ENCODE measurements around the gene CPD.

CPD gene

DNA sequence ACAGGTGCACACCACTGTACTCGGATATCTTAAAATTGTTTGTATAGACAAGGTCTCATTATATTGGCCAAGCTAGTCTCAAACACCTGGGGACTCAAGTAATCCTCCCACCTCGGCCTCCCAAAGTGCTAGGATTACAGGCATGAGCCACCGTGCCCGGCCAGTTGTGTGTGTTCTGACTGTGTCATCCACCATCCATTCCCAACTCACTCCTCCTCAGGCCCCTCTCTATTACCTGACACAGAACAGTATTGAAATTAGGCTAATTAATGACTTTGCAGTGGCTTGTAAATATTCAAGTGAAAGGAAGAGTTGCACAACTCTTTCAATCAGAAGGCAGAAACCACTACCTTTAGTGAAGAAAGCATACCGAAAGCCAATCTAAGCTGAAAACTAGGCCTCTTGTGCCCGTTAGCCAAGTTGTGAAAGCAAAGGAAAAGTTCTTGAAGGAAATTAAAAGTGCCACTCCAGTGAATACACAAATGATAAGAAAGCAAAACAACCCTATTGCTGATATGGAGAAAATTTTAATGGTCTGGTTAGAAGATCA, 127.2 kb downstream of the CPD start:
- DNase-seq (ENCODE audit: low read depth) = no peak

GRCh38 chr17:30506481-30506880, 127.8 kb downstream of the CPD start:
- no peak for DNase-seq (ENCODE audit: low read depth)

GRCh38 chr17:30513346-30513745, 134.6 kb downstream of the CPD start:
- DNase-seq (ENCODE audit: low read depth) = peak; percentile 55

- DNase-seq (ENCODE audit: low read depth) = no peak
These were observed 136.3 kb downstream of the CPD start for GRCh38 chr17:30514895-30515596.

DNA sequence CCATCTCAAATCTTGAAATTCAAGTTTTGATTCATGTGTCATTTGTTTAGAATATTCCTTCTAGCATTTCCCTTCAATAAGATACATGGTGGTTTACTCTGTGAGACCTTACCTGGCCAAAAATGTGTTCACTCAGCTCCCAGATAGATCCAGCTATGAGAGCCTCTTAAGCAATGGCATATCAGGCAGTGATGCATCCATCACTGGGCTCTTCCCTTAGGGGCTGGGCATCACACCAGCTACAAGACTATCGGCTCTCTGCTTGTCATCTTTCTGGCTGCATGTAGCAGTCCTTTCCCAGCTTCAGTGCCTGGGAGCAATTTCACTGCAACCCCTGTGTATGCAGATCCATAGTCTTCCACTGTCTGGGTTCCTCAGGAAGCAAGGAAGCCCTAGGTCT, 139.1 kb downstream of the CPD start:
- DNase-seq (ENCODE audit: low read depth) = peak; percentile 36

DNA sequence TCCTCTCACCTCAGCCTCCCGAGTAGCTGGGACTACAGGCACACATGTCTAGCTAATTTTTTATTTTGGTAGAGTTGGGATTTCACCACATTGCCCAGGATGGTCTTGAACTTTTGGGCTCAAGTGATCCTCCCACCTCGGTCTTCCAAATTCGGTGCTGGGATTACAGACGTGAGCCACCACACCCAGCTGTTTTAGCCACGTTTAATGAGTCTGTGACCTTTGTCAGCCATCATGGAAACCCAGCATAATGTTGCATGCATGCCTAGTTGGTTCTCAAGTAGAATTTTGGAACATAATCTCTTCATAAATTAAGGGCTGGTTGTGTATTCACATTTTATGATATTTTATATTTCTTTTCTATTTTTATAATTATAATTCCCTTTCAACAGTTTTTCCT, 140.4 kb downstream of the CPD start:
- no peak for DNase-seq (ENCODE audit: low read depth)

Data from fibroblast of gingiva (primary cell).